Vagina (tissue), 2 donors: Measurements from ENCODE around the gene SLC5A11. TPM values are rescaled to one million over a fixed set of nuclear protein-coding genes. Genes with fewer than 3 reads are reported as not detected.

Experiments used
- DNase-seq, 2 donors: peaks; one replicate each; pipeline ENCODE4 v3.0.0-alpha.2; 2017; ENCODE audit errors: extremely low spot score in 2 of 2
- H3K27ac ChIP-seq: fragments of 200-600 bp; sonication (generic); one replicate; pipeline ENCODE4 v1.5.1; 2019
- H3K27me3 ChIP-seq: fragments of 200-600 bp; sonication (generic); one replicate; pipeline ENCODE4 v1.5.1; 2019
- H3K36me3 ChIP-seq, 2 donors: fragments of 200-600 bp; sonication (generic); one replicate each; pipeline ENCODE4 v1.5.1; 2017 to 2019
- H3K4me1 ChIP-seq: fragments of 200-600 bp; sonication (generic); one replicate; pipeline ENCODE4 v1.5.1; 2019
- H3K4me3 ChIP-seq, 2 donors: fragments of 200-600 bp; sonication (generic); 1 replicate in 1 of 2; 2 replicates in 1 of 2; pipeline ENCODE4 v1.5.1; 2016 to 2019
- H3K9me3 ChIP-seq: fragments of 200-600 bp; sonication (generic); one replicate; pipeline ENCODE4 v1.5.1; 2019
- CTCF ChIP-seq, 3 experiments: fragments of 450-650 bp in 2 of 3; fragments of 200-600 bp in 1 of 3; sonication (generic) in 1 of 3; IDR thresholded peaks; one replicate each; pipeline ENCODE4 v1.5.1; 2017 to 2019; ENCODE audit warnings: antibody characterized with exemption in 3 of 3, mild to moderate bottlenecking in 2 of 3, moderate library complexity in 2 of 3
- POLR2A ChIP-seq, 2 donors: fragments of 450-650 bp; IDR thresholded peaks; one replicate each; pipeline ENCODE4 v1.6.1; 2017; ENCODE audit warnings: antibody characterized with exemption in 2 of 2, mild to moderate bottlenecking in 2 of 2, moderate library complexity in 2 of 2
- POLR2AphosphoS5 ChIP-seq, 2 donors: sonication (generic); formaldehyde crosslinking; IDR thresholded peaks; one replicate each; pipeline ENCODE4 v1.9.0; 2017; ENCODE audit warnings: antibody characterized with exemption in 2 of 2, mild to moderate bottlenecking in 2 of 2, low read depth in 1 of 2; ENCODE audit not compliant: insufficient read depth in 1 of 2
- intact Hi-C: fragments of 100-400 bp; cut with DNase I; formaldehyde crosslinking; loops from one replicate; pipeline ENCODE4 v1.15.1; 2023
- total RNA-seq: library from RNA; depleted of rRNA; stranded (reverse); fragments of >200 nt; gene quantifications from one replicate; pipeline ENCODE4 v1.2.3, GENCODE V29; 2016

Gene SLC5A11
- total RNA-seq, 1 donor from 2014 or later = not detected

GRCh38 chr16:24871891-24872290 lies 26.1 kb downstream of the SLC5A11 start:
- DNase-seq = no peak

GRCh38 chr16:24873028-24873427 lies 27.3 kb downstream of the SLC5A11 start:
- no peaks in the 10 kb centered on the region for H3K4me1 ChIP-seq
- no peak overlapping the region for H3K27ac ChIP-seq
- no peaks in the 10 kb centered on the region for H3K9me3 ChIP-seq
- H3K36me3 ChIP-seq = no peaks in the 10 kb centered on the region
- no peak for DNase-seq
- intact Hi-C loops = no loop called here
- no peaks in the 10 kb centered on the region for H3K27me3 ChIP-seq
- H3K4me3 ChIP-seq = no peak overlapping the region
- TF ChIP-seq CTCF (IDR thresholded peaks at IDR 0.05) (no peak), POLR2A (IDR thresholded peaks at IDR 0.05) (no peak), POLR2AphosphoS5 (IDR thresholded peaks at IDR 0.05; ENCODE audit: insufficient read depth in 1 of 2, low read depth in 1 of 2) (no peak)

More at GRCh38 chr16:24871891-24872290, 26.1 kb downstream of the SLC5A11 start:
- Histone ChIP-seq H3K27me3 (no peaks in the 10 kb centered on the region), H3K4me1 (no peaks in the 10 kb centered on the region), H3K36me3 (no peaks in the 10 kb centered on the region), H3K9me3 (no peaks in the 10 kb centered on the region), H3K27ac (no peak overlapping the region), H3K4me3 (no peak overlapping the region)
- intact Hi-C loops = no loop called here
- TF ChIP-seq POLR2AphosphoS5 (IDR thresholded peaks at IDR 0.05; ENCODE audit: insufficient read depth in 1 of 2, low read depth in 1 of 2) (no peak), POLR2A (IDR thresholded peaks at IDR 0.05) (no peak), CTCF (IDR thresholded peaks at IDR 0.05) (no peak)

- no peak overlapping the region for H3K27ac ChIP-seq
- no peaks in the 10 kb centered on the region for H3K9me3 ChIP-seq
- TF ChIP-seq POLR2AphosphoS5 (IDR thresholded peaks at IDR 0.05; ENCODE audit: insufficient read depth in 1 of 2, low read depth in 1 of 2) (no peak), CTCF (IDR thresholded peaks at IDR 0.05) (no peak), POLR2A (IDR thresholded peaks at IDR 0.05) (no peak)
- no peaks in the 10 kb centered on the region for H3K4me1 ChIP-seq
- no peaks in the 10 kb centered on the region for H3K27me3 ChIP-seq
- H3K36me3 ChIP-seq = no peaks in the 10 kb centered on the region
- no peak for DNase-seq
- no peak overlapping the region for H3K4me3 ChIP-seq
- intact Hi-C loops = no loop called here
Measured at GRCh38 chr16:24875466-24875865, 29.7 kb downstream of the SLC5A11 start.

- H3K9me3 ChIP-seq = no peaks in the 10 kb centered on the region
- no peaks in the 10 kb centered on the region for H3K4me1 ChIP-seq
- TF ChIP-seq POLR2A (IDR thresholded peaks at IDR 0.05) (no peak), CTCF (IDR thresholded peaks at IDR 0.05) (no peak)
- intact Hi-C loops = no loop called here
- H3K4me3 ChIP-seq = no peak overlapping the region
- H3K27me3 ChIP-seq = no peaks in the 10 kb centered on the region
- DNase-seq = no peak
- H3K27ac ChIP-seq = no peak overlapping the region
- H3K36me3 ChIP-seq = no peaks in the 10 kb centered on the region
Measured at GRCh38 chr16:24876231-24876630, 30.5 kb downstream of the SLC5A11 start.

- intact Hi-C loops = no loop called here
- no peak overlapping the region for H3K27ac ChIP-seq
- H3K4me3 ChIP-seq = no peak overlapping the region
- no peaks in the 10 kb centered on the region for H3K36me3 ChIP-seq
- no peak for DNase-seq
- H3K9me3 ChIP-seq = no peaks in the 10 kb centered on the region
- no peaks in the 10 kb centered on the region for H3K4me1 ChIP-seq
- no peak for TF ChIP-seq POLR2A (IDR thresholded peaks at IDR 0.05)
- H3K27me3 ChIP-seq = no peaks in the 10 kb centered on the region
Measured at GRCh38 chr16:24879684-24880083, 33.9 kb downstream of the SLC5A11 start.

GRCh38 chr16:24883714-24884151 lies 38.0 kb downstream of the SLC5A11 start:
- intact Hi-C loops = no loop called here
- Histone ChIP-seq H3K27ac (no peak overlapping the region), H3K27me3 (no peaks in the 10 kb centered on the region), H3K9me3 (no peaks in the 10 kb centered on the region), H3K4me3 (no peak overlapping the region), H3K4me1 (no peaks in the 10 kb centered on the region), H3K36me3 (no peaks in the 10 kb centered on the region)
- TF ChIP-seq CTCF (IDR thresholded peaks at IDR 0.05) = no peak
- TF ChIP-seq POLR2A (IDR thresholded peaks at IDR 0.05) = no peak
- no peak for TF ChIP-seq POLR2AphosphoS5 (IDR thresholded peaks at IDR 0.05; ENCODE audit: insufficient read depth in 1 of 2, low read depth in 1 of 2)
- DNase-seq = no peak
